Kidney glomerular epithelial cell (primary cell): ENCODE measurements around the gene FIBCD1.
"Not testable (repeated sequence)": the region's sequence is repeated elsewhere in the genome, so short reads cannot be mapped to it uniquely, and the experiment has no call there.

Experiments used
- DNase-seq: peaks from one replicate; lab custom pipeline; 2025; lab: John Stamatoyannopoulos, UW

The FIBCD1 gene

DNA sequence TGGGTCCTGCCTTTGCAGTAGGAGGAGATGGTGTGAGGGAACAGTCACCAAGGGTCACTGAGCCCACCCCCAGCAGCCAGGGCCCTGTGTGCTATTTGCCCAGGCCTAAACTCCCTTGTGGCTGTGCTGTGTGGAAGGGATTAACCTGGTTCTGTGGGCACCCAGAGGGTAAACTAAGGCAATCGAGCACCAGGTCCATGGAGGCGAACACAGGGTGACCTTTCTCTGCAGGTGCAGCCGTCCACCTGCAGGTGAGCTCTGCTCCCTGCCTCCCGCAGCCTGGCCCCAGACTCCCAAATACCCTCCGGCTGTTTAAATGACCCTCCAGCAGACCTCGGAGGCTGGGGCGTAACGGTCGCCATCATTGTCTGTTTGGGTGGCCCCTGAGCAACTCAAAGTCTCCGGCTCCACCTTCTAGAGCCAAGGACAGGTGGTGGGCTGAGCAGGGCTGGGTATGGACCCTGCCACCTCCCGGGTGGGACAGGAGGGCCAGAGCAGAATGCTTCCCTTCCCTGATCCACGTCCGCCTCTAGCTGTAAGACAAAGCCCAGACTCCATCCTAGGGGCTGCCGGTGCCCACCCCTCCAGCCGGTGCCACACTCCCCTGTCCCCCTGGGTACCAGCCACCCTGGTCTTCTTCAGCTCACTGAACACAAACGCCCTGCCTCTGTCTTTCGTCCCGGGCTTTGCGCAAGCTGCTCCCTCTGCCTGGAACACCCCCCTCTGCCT lies 34.1 kb upstream of the FIBCD1 start:
- no peak for DNase-seq

GRCh38 chr9:130972277-130972956 lies 33.4 kb upstream of the FIBCD1 start:
- DNase-seq, result no peak

DNA sequence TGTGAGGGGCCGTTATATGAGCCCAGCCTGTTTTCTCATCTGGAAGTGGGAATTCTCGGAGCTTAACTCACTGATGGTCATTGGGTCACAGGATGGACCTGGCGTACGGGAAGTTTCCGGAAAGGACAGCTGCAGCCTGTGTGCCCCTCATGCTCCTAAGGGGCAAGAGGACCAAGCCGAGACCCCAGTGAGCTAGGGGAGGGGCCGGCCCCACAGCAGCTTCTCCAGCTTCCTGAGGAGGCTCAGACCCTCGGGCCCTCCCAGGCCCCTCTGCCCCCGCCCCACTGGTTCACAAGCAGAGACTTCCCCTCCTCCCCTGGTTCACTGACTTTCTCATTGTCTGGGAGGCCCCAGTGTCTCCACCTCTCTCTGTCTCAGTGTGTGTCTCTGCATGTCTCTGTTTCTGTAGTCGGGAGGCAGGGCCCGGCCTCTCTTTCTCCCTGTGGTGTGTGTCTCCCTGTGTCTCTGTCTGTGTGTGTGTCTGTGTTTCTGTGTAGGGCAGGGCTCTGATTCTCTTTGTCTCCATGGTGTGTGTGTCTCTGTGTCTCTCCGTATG lies 32.3 kb upstream of the FIBCD1 start:
- no peak for DNase-seq

GRCh38 chr9:130970855-130971254 lies 31.8 kb upstream of the FIBCD1 start:
- DNase-seq, result no peak

DNA sequence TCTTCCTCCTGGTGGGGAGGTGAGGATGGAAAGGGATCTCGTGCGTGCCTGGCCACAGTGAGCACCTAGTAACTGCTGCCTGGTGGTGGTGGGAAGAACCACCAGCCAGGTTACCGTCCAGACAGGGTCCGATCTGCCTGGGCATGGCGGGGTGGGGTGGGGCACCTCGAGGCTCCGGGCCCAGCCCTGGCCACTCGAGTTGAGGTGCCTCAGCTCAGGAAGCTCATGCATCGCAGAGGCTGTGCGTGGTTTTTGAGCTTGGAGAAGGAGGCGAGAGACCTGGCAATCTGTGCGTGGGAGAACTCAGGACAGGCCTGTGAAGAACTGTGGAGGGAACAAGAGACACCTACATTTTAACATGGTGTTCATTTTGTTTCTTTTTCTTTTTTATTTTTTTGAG lies 31.0 kb upstream of the FIBCD1 start:
- DNase-seq, result no peak

- no peak for DNase-seq
Measured at GRCh38 chr9:130965680-130966079, 26.6 kb upstream of the FIBCD1 start.

- no peak for DNase-seq
Measured at GRCh38 chr9:130963916-130964315, 24.9 kb upstream of the FIBCD1 start.

DNA sequence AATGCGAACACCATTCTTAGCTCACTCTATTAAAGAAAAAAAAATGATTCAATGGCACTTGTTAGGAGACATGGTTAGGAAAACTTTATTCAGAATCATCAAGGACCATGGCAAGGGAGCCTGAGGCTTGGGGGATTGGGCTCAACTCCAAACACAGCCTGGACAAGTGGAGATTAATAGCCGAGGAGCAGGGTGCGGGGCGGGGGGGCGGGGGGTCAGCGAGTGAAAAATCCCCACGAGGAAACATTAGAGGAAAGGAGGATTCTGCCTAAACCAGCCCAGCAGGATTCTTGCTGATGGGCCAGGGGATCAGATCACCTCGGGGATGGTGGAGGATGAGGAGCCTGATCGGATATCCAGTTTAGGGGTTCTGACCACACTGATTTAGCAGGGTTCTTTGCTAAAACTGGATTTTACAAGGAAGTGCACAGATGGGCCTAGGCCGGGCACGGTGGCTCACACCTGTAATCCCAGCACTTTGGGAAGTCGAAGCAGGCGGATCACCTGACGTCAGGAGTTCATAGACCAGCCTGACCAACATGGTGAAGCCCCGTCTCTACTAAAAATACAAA lies 24.4 kb upstream of the FIBCD1 start:
- DNase-seq, result no peak

DNA sequence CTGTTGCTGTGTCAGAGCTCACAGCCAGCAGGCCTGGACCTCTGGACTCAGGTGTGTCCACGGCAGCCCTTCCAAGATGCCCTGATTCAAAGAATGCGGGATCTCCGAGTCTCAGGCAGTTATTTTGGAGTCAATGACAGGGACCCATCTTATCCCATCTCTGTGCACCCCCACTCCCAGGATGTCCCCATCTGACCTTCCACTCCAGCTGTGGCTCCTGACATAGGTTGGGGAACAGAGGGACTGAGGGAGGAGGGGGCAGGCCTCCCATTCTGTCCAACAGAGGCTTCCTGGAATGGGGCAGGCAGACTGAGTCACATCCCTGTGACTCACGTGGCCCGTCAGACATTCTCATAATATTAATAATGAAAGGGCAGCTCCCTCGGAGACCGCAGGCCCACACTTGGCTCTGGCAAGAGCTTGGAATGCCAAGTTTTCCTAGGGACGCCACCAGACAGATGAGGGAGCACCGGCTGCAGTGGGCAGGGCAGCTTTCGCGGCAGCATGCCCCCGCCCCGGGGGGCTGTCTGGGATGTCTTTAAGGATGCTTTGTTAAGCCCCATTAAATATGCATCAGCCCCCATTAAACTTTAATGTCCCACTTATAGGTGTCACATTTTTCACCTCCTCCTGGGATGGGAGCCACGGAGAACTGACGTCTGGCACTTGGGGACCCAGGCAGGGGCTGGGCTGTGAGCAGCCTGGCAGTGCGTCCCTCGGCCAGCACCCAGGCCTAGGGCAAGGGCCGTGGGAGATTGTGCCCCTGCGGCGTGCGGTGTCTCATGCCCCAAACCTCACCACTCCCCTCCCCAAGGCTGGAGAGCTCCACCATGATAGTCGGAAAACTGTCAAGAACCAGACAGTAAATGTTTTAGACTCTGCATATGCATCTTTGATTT lies 23.6 kb upstream of the FIBCD1 start:
- peak; percentile 96 for DNase-seq

GRCh38 chr9:130961511-130962300 lies 22.7 kb upstream of the FIBCD1 start:
- DNase-seq, result no peak

- DNase-seq, result no peak
Measured at GRCh38 chr9:130960522-130961378, 21.7 kb upstream of the FIBCD1 start.

DNA sequence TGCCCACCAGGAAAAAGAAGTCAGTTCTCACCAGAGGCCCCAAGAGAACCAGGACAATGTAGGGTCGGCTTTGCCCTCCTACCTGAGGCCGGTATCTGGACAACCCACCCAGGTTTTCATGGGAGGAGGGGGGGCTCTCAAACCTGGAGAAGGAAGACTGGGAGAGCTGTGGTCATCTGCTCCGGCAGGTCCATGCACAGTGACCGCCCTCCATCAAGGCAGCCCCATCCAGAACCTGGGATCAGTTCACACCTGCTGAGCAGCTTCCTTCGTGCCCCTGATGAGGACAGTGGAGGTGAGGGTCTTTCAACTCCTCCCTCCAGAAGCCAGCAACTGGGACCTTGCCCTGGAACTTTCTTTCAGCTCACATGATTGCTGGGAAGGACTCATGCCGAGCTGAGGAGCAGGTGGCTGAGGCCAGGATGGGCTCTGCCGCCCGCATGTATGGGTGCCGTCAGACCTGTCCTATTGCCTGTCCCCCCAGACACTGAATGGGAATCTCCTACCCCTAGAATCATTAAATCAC lies 20.8 kb upstream of the FIBCD1 start:
- no peak for DNase-seq

DNA sequence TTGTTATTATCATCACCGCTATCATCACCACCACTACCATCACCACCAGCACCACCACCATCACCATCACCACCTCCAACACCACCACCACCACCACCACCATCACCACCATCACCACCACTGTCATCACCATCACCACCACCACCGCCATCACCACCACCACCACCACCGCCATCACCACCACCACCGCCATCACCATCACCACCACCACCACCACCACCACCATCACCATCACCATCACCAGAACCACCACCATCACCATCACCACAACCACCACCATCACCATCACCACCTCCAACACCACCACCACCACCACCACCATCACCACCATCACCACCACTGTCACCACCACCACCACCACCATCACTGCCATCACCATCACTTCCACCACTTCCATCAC lies 19.5 kb upstream of the FIBCD1 start:
- DNase-seq, result not testable (repeated sequence)

DNA sequence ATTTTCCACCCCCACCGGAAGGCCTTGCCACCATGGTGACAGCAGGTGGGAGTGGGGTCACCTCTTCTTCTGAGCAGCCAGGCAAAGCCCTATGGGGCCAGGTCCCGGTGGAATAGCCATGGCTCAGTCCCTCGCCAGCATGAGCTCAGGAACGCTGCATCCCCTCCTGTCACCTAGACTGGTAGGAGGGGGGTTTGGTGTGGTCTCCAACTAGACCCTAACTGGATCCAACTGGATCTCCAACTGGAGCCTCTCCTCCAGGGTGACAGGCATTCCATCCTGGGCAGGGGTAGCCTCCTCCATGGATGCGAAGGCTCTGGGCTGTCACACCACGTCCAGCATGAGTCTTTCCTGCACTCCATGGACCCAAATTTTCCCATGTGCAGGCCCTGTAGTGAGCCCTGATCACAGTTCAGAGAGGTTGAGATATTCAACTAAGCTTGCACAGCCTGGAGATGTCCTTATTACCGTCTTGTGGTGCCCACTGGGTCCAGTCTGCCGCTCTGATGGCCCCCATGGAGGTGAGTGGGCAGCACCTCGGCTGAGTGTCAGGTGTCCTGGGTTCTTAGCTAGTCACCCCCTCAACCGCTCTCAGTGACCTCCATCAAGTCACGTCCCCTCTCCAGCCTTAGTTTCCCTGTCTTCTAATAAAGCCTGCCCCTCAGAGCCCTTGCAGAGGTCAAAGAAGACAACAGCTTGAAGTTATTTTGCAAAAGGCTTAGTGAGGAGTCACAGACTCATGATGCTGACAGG lies 18.6 kb upstream of the FIBCD1 start:
- no peak for DNase-seq

DNA sequence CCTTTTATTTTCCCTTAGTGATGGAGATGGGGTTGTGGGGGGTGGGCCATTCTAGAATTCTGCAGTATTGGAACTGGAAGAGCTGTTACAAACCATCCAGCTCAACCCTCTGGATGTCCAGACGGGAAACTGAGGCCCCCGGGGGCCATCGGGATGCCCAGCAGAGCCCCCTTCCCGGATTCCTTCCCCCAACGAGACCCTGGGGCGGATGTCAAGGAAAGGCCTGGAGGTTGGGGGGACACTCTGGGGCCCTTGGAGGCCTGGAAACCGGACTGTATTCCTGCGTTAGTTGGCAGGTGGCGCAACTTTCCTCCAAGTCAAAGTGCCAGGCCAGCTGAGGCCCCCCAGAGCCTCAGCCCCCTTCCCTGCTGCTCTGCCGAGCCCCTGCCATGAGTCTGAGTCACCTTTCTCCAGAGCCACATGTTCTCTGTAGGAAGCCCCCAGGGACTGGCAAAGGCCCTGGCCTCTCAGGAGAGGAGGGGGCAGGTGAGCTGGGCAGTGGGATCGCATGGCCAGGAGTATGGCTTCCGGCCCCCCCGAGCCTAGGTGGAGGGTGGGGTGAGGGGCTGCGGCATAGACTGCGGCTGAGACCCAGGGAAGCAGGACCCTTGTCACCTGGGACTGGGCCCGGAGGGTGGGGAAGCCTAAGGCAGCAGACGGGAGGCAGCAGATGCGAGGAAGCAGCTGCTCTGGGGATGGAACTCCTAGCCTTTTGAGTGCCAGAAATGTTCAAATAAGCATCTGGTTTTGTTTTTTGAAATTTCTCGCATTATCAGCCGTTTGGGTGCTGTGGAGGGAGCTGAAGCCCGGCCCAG lies 17.8 kb upstream of the FIBCD1 start:
- no peak for DNase-seq

GRCh38 chr9:130955947-130956621 lies 17.0 kb upstream of the FIBCD1 start:
- DNase-seq, result no peak

- not testable (repeated sequence) for DNase-seq
Measured at GRCh38 chr9:130954925-130955324, 15.9 kb upstream of the FIBCD1 start.

DNA sequence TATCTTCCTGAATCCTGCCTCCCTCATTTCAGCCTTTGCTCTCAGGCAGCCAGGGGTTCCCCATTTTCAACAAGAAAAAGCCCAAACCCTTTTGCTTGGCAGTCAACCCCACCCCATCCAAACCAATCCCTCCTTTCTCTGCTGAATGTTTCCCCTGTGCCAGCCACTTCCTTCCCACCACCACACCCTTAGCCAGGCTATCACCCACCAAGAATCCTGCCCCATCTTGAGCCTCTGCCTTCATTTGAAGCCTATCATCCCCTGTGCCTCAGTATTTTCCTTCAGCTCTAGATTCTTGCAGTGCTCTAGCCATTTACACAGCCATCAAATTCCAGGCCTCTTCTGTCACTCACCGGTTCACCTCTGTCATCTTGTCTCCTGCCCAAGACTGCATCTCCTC lies 15.3 kb upstream of the FIBCD1 start:
- DNase-seq, result no peak
